ENCODE measurements around the gene ADISSP.

- TF ChIP-seq CTCF (IDR thresholded peaks at IDR 0.05; ENCODE audit: low read length) (no peak), EZH2 (IDR thresholded peaks at IDR 0.05; ENCODE audit: borderline replicate concordance, low read length) (no peak)
Observed at GRCh38 chr20:3800256-3800877, 32.8 kb upstream of the ADISSP start.

Measured in OCI-LY1 (cell line).